HepG2 (cell line): ENCODE data around the gene BCAN. TPM values are rescaled to one million over a fixed set of nuclear protein-coding genes. Genes with fewer than 3 reads are reported as not detected.
A peak's percentile ranks its signal among the peaks of the same experiment; 100 is the strongest.

Experiments used
- ATAC-seq: fragments of 200-7000 bp; cut with Tn5 transposase; 3 replicates; pipeline ENCODE4 v1.9.1; 2020; ENCODE audit warnings: mild to moderate bottlenecking, moderate library complexity
- BruUV-seq: library from RNA; stranded (reverse); fragments of 400-500 nt; replicated peaks from 2 replicates; lab custom pipeline; 2021; lab: Mats Ljungman, UMichigan
- CTCF ChIA-PET: fragments of 300-600 bp; formaldehyde crosslinking; extraction: SDS; loops from one replicate; lab custom pipeline; 2021; ENCODE audit warnings: low total read pairs, inconsistent platforms, low intra/inter-chr PET ratio; lab: Yijun Ruan, JAX
- POLR2A ChIA-PET: fragments of 350-600 bp; sonication (Branson Sonifier 250); formaldehyde crosslinking; loops from one replicate; lab custom pipeline; 2020; ENCODE audit warnings: antibody characterized with exemption, inconsistent platforms; lab: Yijun Ruan, JAX
- DNase-seq: peaks from one replicate; pipeline ENCODE4 v3.0.0-alpha.2; 2015; ENCODE audit warnings: low spot score
- FAIRE-seq: peaks from 3 replicates; lab custom pipeline; 2011; peaks lifted over from hg19 to GRCh38; lab: Jason Lieb, UNC
- H2AFZ ChIP-seq: one replicate; pipeline ENCODE4 v1.6.1; 2011; ENCODE audit warnings: low read length, inconsistent platforms
- H3K27ac ChIP-seq: fragments of 300-600 bp; 3 replicates; pipeline ENCODE4 v1.8.0; 2011; ENCODE audit warnings: mixed run types, mild to moderate bottlenecking, mixed read lengths, low read length, inconsistent platforms; ENCODE audit not compliant: insufficient read depth; ENCODE audit errors: extremely low read length
- H3K27me3 ChIP-seq, 2 experiments: fragments of 200-600 bp in 1 of 2; 2 replicates in 1 of 2; 3 replicates in 1 of 2; pipeline versions ENCODE4 v1.6.0 to v1.8.0; 2011; ENCODE audit warnings: low read length in 2 of 2, mild to moderate bottlenecking in 2 of 2, moderate library complexity in 2 of 2, inconsistent platforms in 1 of 2; ENCODE audit not compliant: insufficient read depth in 2 of 2, control insufficient read depth in 1 of 2
- H3K36me3 ChIP-seq, 2 experiments: fragments of 200-600 bp in 1 of 2; replicated peaks in 1 of 2; 2 replicates in 1 of 2; 3 replicates in 1 of 2; pipeline versions ENCODE4 v1.5.1 to v1.8.0; 2011; ENCODE audit warnings: low read length in 2 of 2, inconsistent platforms in 1 of 2; ENCODE audit not compliant: insufficient read depth in 2 of 2, control insufficient read depth in 1 of 2
- H3K4me1 ChIP-seq: 2 replicates; pipeline ENCODE4 v1.5.1; 2012; ENCODE audit warnings: low read length, inconsistent platforms; ENCODE audit not compliant: insufficient read depth
- H3K4me2 ChIP-seq: 2 replicates; pipeline ENCODE4 v1.6.0; 2011; ENCODE audit warnings: low read depth, low read length, inconsistent platforms
- H3K4me3 ChIP-seq, 3 experiments: fragments of 200-600 bp in 1 of 3; sonication (generic), shearing (Covaris generic) in 1 of 3; replicated peaks in 1 of 3; 2 replicates each; pipeline ENCODE4 v1.5.1; 2011 to 2016; ENCODE audit warnings: low read length in 3 of 3, inconsistent platforms in 2 of 3, low read depth in 2 of 3, mild to moderate bottlenecking in 2 of 3, control low read depth in 1 of 3, mixed read lengths in 1 of 3; ENCODE audit not compliant: insufficient read depth in 1 of 3
- H3K79me2 ChIP-seq: one replicate; pipeline ENCODE4 v1.6.1; 2011; ENCODE audit warnings: low read length, inconsistent platforms; ENCODE audit not compliant: insufficient read depth
- H3K9ac ChIP-seq: 2 replicates; pipeline ENCODE4 v1.6.0; 2011; ENCODE audit warnings: mild to moderate bottlenecking, low read depth, low read length, inconsistent platforms; ENCODE audit not compliant: insufficient read depth
- H3K9me3 ChIP-seq: 2 replicates; pipeline ENCODE4 v1.5.1; 2012; ENCODE audit warnings: mild to moderate bottlenecking, low read length
- H4K20me1 ChIP-seq: 2 replicates; pipeline ENCODE4 v1.6.0; 2011; ENCODE audit warnings: inconsistent platforms, mild to moderate bottlenecking, low read length, moderate library complexity; ENCODE audit not compliant: insufficient read depth
- ARID4A ChIP-seq: sonication (generic); formaldehyde crosslinking; IDR thresholded peaks from 2 replicates; pipeline ENCODE4 v1.5.0; 2020; ENCODE audit warnings: mild to moderate bottlenecking, missing genetic modification reagents, borderline replicate concordance
- HNRNPLL ChIP-seq: fragments of 200-400 bp; formaldehyde crosslinking; IDR thresholded peaks from 2 replicates; pipeline ENCODE4 v1.6.1; 2017; ENCODE audit warnings: mild to moderate bottlenecking, low read depth, low read length; ENCODE audit not compliant: poor library complexity, severe bottlenecking
- RBFOX2 ChIP-seq: fragments of 200-400 bp; formaldehyde crosslinking; IDR thresholded peaks from 2 replicates; pipeline ENCODE4 v1.6.1; 2017; ENCODE audit warnings: low read depth, mild to moderate bottlenecking, low read length
- SOX6 ChIP-seq, 2 experiments: fragments of 450-650 bp in 1 of 2; sonication (generic) in 1 of 2; formaldehyde crosslinking in 1 of 2; IDR thresholded peaks; 2 replicates each; pipeline versions ENCODE4 v1.4.0 to v1.6.1; 2017 to 2020; ENCODE audit warnings: antibody characterized with exemption in 1 of 2, mild to moderate bottlenecking in 1 of 2, missing genetic modification reagents in 1 of 2
- XBP1 ChIP-seq: sonication (generic); formaldehyde crosslinking; IDR thresholded peaks from 2 replicates; pipeline ENCODE4 v1.5.0; 2020; ENCODE audit warnings: missing genetic modification reagents
- WGBS: methylation state at CpG from one replicate; pipeline ENCODE4 v1.1.6; 2017; ENCODE audit warnings: low lambda C conversion rate; 5-methylcytosine and 5-hydroxymethylcytosine counted together
- in situ Hi-C: cut with HindIII; loops from 2 replicates; pipeline ENCODE4 v1.10.0; 2017; ENCODE audit warnings: low pct_unique_long_range_greater_than_20kb; ENCODE audit not compliant: extremely low pct_ligation_motif_present
- intact Hi-C: fragments of 100-400 bp; cut with micrococcal nuclease; formaldehyde crosslinking; loops from one replicate; pipeline ENCODE4 v1.10.0; 2022; ENCODE audit not compliant: unreplicated experiment
- polyA plus RNA-seq, 8 experiments: library from polyadenylated mRNA; depleted of rRNA in 3 of 8; stranded (reverse) in 7 of 8; unstranded in 1 of 8; fragments of >200 nt; fragmentation: Illumina TruSeq in 4 of 8; extraction: Trizol in 4 of 8; gene quantifications; 2 replicates each; pipeline versions ENCODE4 v1.2.1 to v1.2.3, GENCODE V29; 2011 to 2016; ENCODE audit warnings: low read depth in 4 of 8, missing spikeins in 1 of 8, mixed read lengths in 1 of 8; ENCODE audit not compliant: insufficient read depth in 1 of 8
- total RNA-seq, 5 experiments: library from RNA; depleted of rRNA; stranded (reverse); fragments of >200 nt; fragmentation: Illumina TruSeq; extraction: Trizol; gene quantifications; 2 replicates each; pipeline ENCODE4 v1.2.3, GENCODE V29; 2016; ENCODE audit warnings: low read depth in 1 of 5

Gene BCAN
- total and polyA plus RNA-seq, 2 of the 13 experiments (the other 11 are each of a cell fraction or from before 2014, with no cell fraction given) = not detected

GRCh38 chr1:156658496-156658895, 16.6 kb downstream of the BCAN start:
- Histone ChIP-seq H3K27ac (no peak overlapping the region), H3K9me3 (no peaks in the 10 kb centered on the region), H3K9ac (no peak overlapping the region), H2AFZ (no peak overlapping the region), H3K4me3 (peak overlapping the region in 1 of 3 experiments; percentile 56; a peak in 1 of 6 replicates), H4K20me1 (peaks cover 64% of the 10 kb centered on the region), H3K27me3 (no peaks in the 10 kb centered on the region; a peak in 1 of 5 replicates), H3K36me3 (peaks cover 1 to 5% of the 10 kb centered on the region in 2 experiments; a peak in 1 of 5 replicates), H3K4me1 (peaks cover 66% of the 10 kb centered on the region), H3K79me2 (peaks cover 20% of the 10 kb centered on the region), H3K4me2 (peak overlapping the region; percentile 96)
- FAIRE-seq (no peak), ATAC-seq (no peak), DNase-seq (no peak)
- BruUV-seq = no TSS peak
- intact Hi-C loops (no loop called here), in situ Hi-C loops (no loop called here)
- TF ChIP-seq ARID4A (CRISPR knock-in tag) (0 out of 2 replicates have a peak, but pooled peaks have one; percentile 3), HNRNPLL (peak; percentile 21), RBFOX2 (peak; percentile 69), SOX6 (IDR thresholded peaks at IDR 0.05) (no peak), SOX6 (CRISPR knock-in tag; IDR thresholded peaks at IDR 0.05) (no peak), XBP1 (no peak)
- 83% methylated on average over 6 of the region's 14 CpGs for WGBS
- ChIA-PET CTCF (interaction anchor here (1.9 to 6.4 kb wide), 2 partner anchors 20 to 31 kb away, joined by 13 to 166 read pairs; partner anchors contain the start of gene NES), POLR2A (interaction anchor here (11.4 kb wide), 1 partner anchor 16 kb away, joined by 189 read pairs; the partner anchor contains the start of gene NES)
